HG02571 (cell line): Measurements from ENCODE around the gene P2RY6.

ENCODE experiments used
- ATAC-seq: cut with Tn5 transposase; IDR thresholded peaks from one replicate; pipeline ENCODE4 v1.9.1; 2021; ENCODE audit warnings: mild to moderate bottlenecking, moderate library complexity; ENCODE audit not compliant: unreplicated experiment

Gene P2RY6

GRCh38 chr11:73295241-73295995 is 23.3 kb downstream of the P2RY6 start:
- no peak for ATAC-seq

GRCh38 chr11:73295996-73296318 is 23.8 kb downstream of the P2RY6 start:
- ATAC-seq = no peak

- no peak for ATAC-seq
Measured at GRCh38 chr11:73296501-73297230, 24.5 kb downstream of the P2RY6 start.

GRCh38 chr11:73297231-73297590 is 25.1 kb downstream of the P2RY6 start:
- ATAC-seq = no peak

GRCh38 chr11:73297702-73298101 is 25.6 kb downstream of the P2RY6 start:
- ATAC-seq = no peak

- ATAC-seq = no peak
Measured at GRCh38 chr11:73298233-73298632, 26.1 kb downstream of the P2RY6 start.

GRCh38 chr11:73299751-73300150 is 27.6 kb downstream of the P2RY6 start:
- no peak for ATAC-seq

- no peak for ATAC-seq
Measured at GRCh38 chr11:73306069-73306841, 34.1 kb downstream of the P2RY6 start.

GRCh38 chr11:73306977-73307322 is 34.8 kb downstream of the P2RY6 start:
- no peak for ATAC-seq

- ATAC-seq = no peak
Measured at GRCh38 chr11:73307323-73308002, 35.3 kb downstream of the P2RY6 start.

GRCh38 chr11:73308003-73308960 is 36.1 kb downstream of the P2RY6 start, which contains the start of gene ARHGEF17:
ARHGEF17 (plus strand) TSS chr11:73308276; CDS start chr11:73308639, 363 bp downstream.
- no peak for ATAC-seq

GRCh38 chr11:73308961-73309919 is 37.1 kb downstream of the P2RY6 start:
- no peak for ATAC-seq

- ATAC-seq = no peak
Measured at GRCh38 chr11:73310076-73310475, 37.9 kb downstream of the P2RY6 start.

GRCh38 chr11:73310661-73311393 is 38.7 kb downstream of the P2RY6 start:
- ATAC-seq = no peak

GRCh38 chr11:73311394-73311869 is 39.3 kb downstream of the P2RY6 start:
- no peak for ATAC-seq

- no peak for ATAC-seq
Measured at GRCh38 chr11:73312036-73312435, 39.9 kb downstream of the P2RY6 start.

GRCh38 chr11:73312851-73313327 is 40.8 kb downstream of the P2RY6 start:
- ATAC-seq = no peak

GRCh38 chr11:73313652-73314051 is 41.5 kb downstream of the P2RY6 start:
- no peak for ATAC-seq
